CD14-positive monocyte (primary cell): ENCODE measurements around the gene SYNGR4. TPM values are rescaled to one million over a fixed set of nuclear protein-coding genes. Genes with fewer than 3 reads are reported as not detected.

Experiments
- DNase-seq, 3 donors: peaks; one replicate each; pipeline ENCODE4 v3.0.0-alpha.2; 2011 to 2022
- H2AFZ ChIP-seq: 2 replicates; pipeline ENCODE4 v1.6.0; 2012; ENCODE audit warnings: mild to moderate bottlenecking, low read depth, low read length, inconsistent platforms; ENCODE audit not compliant: insufficient read depth, poor library complexity, severe bottlenecking
- H3K27ac ChIP-seq, 2 donors: 1 replicate in 1 of 2; 2 replicates in 1 of 2; pipeline ENCODE4 v1.5.1; 2012 to 2013; ENCODE audit warnings: low read length in 2 of 2, control low read depth in 1 of 2, inconsistent platforms in 1 of 2, low read depth in 1 of 2, mild to moderate bottlenecking in 1 of 2
- H3K27me3 ChIP-seq, 2 donors: one replicate each; pipeline versions ENCODE4 v1.6.0 to v1.6.1; 2011 to 2013; ENCODE audit warnings: low read length in 2 of 2; ENCODE audit not compliant: control insufficient read depth in 2 of 2, insufficient read depth in 2 of 2
- H3K36me3 ChIP-seq, 2 donors: replicated peaks in 1 of 2; 1 replicate in 1 of 2; 2 replicates in 1 of 2; pipeline versions ENCODE4 v1.5.1 to v1.6.1; 2012 to 2013; ENCODE audit warnings: low read length in 2 of 2, control low read depth in 1 of 2, inconsistent platforms in 1 of 2, mild to moderate bottlenecking in 1 of 2; ENCODE audit not compliant: insufficient read depth in 2 of 2, control insufficient read depth in 1 of 2
- H3K4me1 ChIP-seq, 2 donors: 1 replicate in 1 of 2; 2 replicates in 1 of 2; pipeline versions ENCODE4 v1.5.1 to v1.6.1; 2012 to 2013; ENCODE audit warnings: low read length in 2 of 2, control low read depth in 1 of 2, inconsistent platforms in 1 of 2, mild to moderate bottlenecking in 1 of 2, moderate library complexity in 1 of 2; ENCODE audit not compliant: insufficient read depth in 2 of 2, control insufficient read depth in 1 of 2
- H3K4me2 ChIP-seq: replicated peaks from 2 replicates; pipeline ENCODE3; 2012; ENCODE audit warnings: low read length, moderate library complexity, mild to moderate bottlenecking; ENCODE audit not compliant: poor library complexity, severe bottlenecking; ENCODE audit errors: extremely low read depth
- H3K4me3 ChIP-seq, 3 experiments: fragments of 200-600 bp in 1 of 3; sonication (generic) in 1 of 3; replicated peaks in 1 of 3; 1 replicate in 2 of 3; 2 replicates in 1 of 3; pipeline ENCODE4 v1.5.1; 2011 to 2013; ENCODE audit warnings: low read length in 3 of 3, mild to moderate bottlenecking in 3 of 3, control low read depth in 2 of 3, low read depth in 2 of 3, inconsistent platforms in 1 of 3, moderate library complexity in 1 of 3
- H3K79me2 ChIP-seq: 2 replicates; pipeline ENCODE4 v1.6.0; 2012; ENCODE audit warnings: mild to moderate bottlenecking, control low read depth, inconsistent platforms, low read length, moderate library complexity; ENCODE audit not compliant: insufficient read depth
- H3K9ac ChIP-seq: 2 replicates; pipeline ENCODE4 v1.6.0; 2017; ENCODE audit warnings: low read length, mild to moderate bottlenecking; ENCODE audit not compliant: insufficient read depth, poor library complexity, severe bottlenecking
- H3K9me3 ChIP-seq, 2 donors: replicated peaks in 1 of 2; 1 replicate in 1 of 2; 2 replicates in 1 of 2; pipeline versions ENCODE4 v1.5.1 to v1.6.1; 2012 to 2013; ENCODE audit warnings: low read length in 2 of 2, control low read depth in 1 of 2; ENCODE audit not compliant: control insufficient read depth in 1 of 2, insufficient read depth in 1 of 2
- H4K20me1 ChIP-seq: 2 replicates; pipeline ENCODE4 v1.6.0; 2012; ENCODE audit warnings: mild to moderate bottlenecking, low read length, control low read depth, moderate library complexity; ENCODE audit not compliant: insufficient read depth
- H3K27ac Mint-ChIP-seq, 7 donors: one replicate each; pipeline ENCODE4 v1.8.0; 2020; ENCODE audit warnings: mild to moderate bottlenecking in 7 of 7, mixed read lengths in 7 of 7, moderate library complexity in 6 of 7, inconsistent platforms in 2 of 7
- H3K27me3 Mint-ChIP-seq, 3 donors: one replicate each; pipeline ENCODE4 v1.8.0; 2021 to 2022; ENCODE audit warnings: low read depth in 3 of 3, mild to moderate bottlenecking in 3 of 3, mixed read lengths in 3 of 3, moderate library complexity in 3 of 3, inconsistent platforms in 1 of 3
- H3K36me3 Mint-ChIP-seq, 2 donors: one replicate each; pipeline ENCODE4 v1.8.0; 2020; ENCODE audit warnings: mixed read lengths in 2 of 2, inconsistent platforms in 1 of 2, mild to moderate bottlenecking in 1 of 2
- H3K4me1 Mint-ChIP-seq: one replicate; pipeline ENCODE4 v1.8.0; 2020; ENCODE audit warnings: mild to moderate bottlenecking, mixed read lengths
- H3K4me3 Mint-ChIP-seq, 2 donors: one replicate each; pipeline ENCODE4 v1.8.0; 2020; ENCODE audit warnings: mild to moderate bottlenecking in 2 of 2, mixed read lengths in 2 of 2, moderate library complexity in 1 of 2
- H3K9me3 Mint-ChIP-seq, 7 donors: one replicate each; pipeline ENCODE4 v1.8.0; 2020 to 2022; ENCODE audit warnings: mixed read lengths in 7 of 7, mild to moderate bottlenecking in 6 of 7, moderate library complexity in 6 of 7, inconsistent platforms in 2 of 7
- CTCF ChIP-seq: fragments of 200-600 bp; IDR thresholded peaks from one replicate; pipeline ENCODE4 v1.8.0; 2022; ENCODE audit warnings: antibody characterized with exemption, mild to moderate bottlenecking
- WGBS: methylation state at CpG from one replicate; pipeline ENCODE4 v1.1.5; 2013; ENCODE audit warnings: missing lambda C conversion rate; ENCODE audit not compliant: insufficient coverage; 5-methylcytosine and 5-hydroxymethylcytosine counted together
- intact Hi-C, 2 donors: fragments of 100-400 bp; cut with micrococcal nuclease; formaldehyde crosslinking; loops; one replicate each; pipeline versions ENCODE4 v1.15.0 to v1.15.1; 2023
- polyA plus RNA-seq, 3 donors: library from polyadenylated mRNA; depleted of rRNA in 1 of 3; unstranded in 2 of 3; stranded (reverse) in 1 of 3; fragments of 300-500 nt in 2 of 3; fragments of >200 nt in 1 of 3; fragmentation: Illumina TruSeq in 2 of 3; gene quantifications; 1 replicate in 2 of 3; 2 replicates in 1 of 3; pipeline ENCODE4 v1.2.3, GENCODE V29; 2012 to 2021

Gene SYNGR4
- polyA plus RNA-seq, 3 donors, result not detected

GRCh38 chr19:48419158-48419920 lies 55.2 kb downstream of the SYNGR4 start:
- Histone ChIP-seq H3K27me3 (peaks cover 0 to 12% of the 10 kb centered on the region in 2 donors), H3K36me3 (no peaks in the 10 kb centered on the region), H3K9ac (no peak overlapping the region), H3K4me1 (peaks cover 24 to 32% of the 10 kb centered on the region in 2 donors), H4K20me1 (no peaks in the 10 kb centered on the region), H3K4me3 (peak overlapping the region in 1 of 3 experiments; percentile 52), H3K79me2 (no peaks in the 10 kb centered on the region), H2AFZ (peak overlapping the region; percentile 42), H3K27ac (no peak overlapping the region), H3K4me2 (peak overlapping the region; percentile 49), H3K9me3 (no peaks in the 10 kb centered on the region)
- TF ChIP-seq CTCF, result no peak
- peaks cover 10 to 24% (median 13%) of the 10 kb centered on the region in 3 donors for H3K27me3 Mint-ChIP-seq
- H3K9me3 Mint-ChIP-seq, result peaks cover 0 to 9% (median 1%) of the 10 kb centered on the region in 7 donors
- intact Hi-C loops, result no loop called here
- peak overlapping the region; percentile 75 to 92 for H3K4me3 Mint-ChIP-seq
- WGBS, result 60% methylated on average over 19 of the region's 31 CpGs
- peak; percentile 48 to 68 (median 65) for DNase-seq
- H3K27ac Mint-ChIP-seq, result peak overlapping the region in 6 of 7 donors; percentile 21 to 87 (median 56)
- H3K4me1 Mint-ChIP-seq, result peaks cover 29% of the 10 kb centered on the region
- H3K36me3 Mint-ChIP-seq, result peaks cover 0 to 4% of the 10 kb centered on the region in 2 donors

DNA sequence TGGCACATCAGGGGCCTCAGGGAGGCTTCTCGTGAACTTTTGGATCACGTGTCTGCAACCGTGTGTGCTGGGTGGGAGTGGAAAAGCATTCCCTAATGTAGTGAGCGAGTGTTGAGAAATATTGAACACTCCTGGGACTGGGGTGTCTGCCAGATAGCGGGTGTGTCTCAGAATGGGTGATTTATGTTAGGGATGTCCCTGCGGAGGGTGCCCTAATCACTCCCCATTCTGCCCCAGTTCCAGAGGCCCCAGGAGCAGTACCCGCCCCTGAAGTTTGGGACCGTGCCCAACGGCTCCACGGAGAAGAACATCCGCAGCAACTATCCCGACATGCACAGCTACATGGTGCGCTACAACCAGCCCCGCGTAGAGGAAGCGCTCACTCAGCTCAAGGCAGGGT lies 57.4 kb downstream of the SYNGR4 start:
- Mint-ChIP-seq H3K9me3 (peaks cover 0 to 1% (median 0%) of the 10 kb centered on the region in 7 donors), H3K4me3 (no peak overlapping the region), H3K27ac (peak overlapping the region in 1 of 7 donors; percentile 69), H3K4me1 (peaks cover 21% of the 10 kb centered on the region), H3K27me3 (peaks cover 3 to 7% (median 5%) of the 10 kb centered on the region in 3 donors), H3K36me3 (peaks cover 0 to 4% of the 10 kb centered on the region in 2 donors)
- Histone ChIP-seq H3K9ac (no peak overlapping the region), H4K20me1 (no peaks in the 10 kb centered on the region), H3K79me2 (no peaks in the 10 kb centered on the region), H3K9me3 (no peaks in the 10 kb centered on the region), H3K27me3 (no peaks in the 10 kb centered on the region), H3K4me1 (peaks cover 17 to 24% of the 10 kb centered on the region in 2 donors), H3K4me3 (no peak overlapping the region), H2AFZ (no peak overlapping the region), H3K27ac (no peak overlapping the region), H3K36me3 (no peaks in the 10 kb centered on the region), H3K4me2 (no peak overlapping the region)
- no peak for TF ChIP-seq CTCF
- intact Hi-C loops, result no loop called here
- DNase-seq, result no peak
- WGBS, result 92% methylated on average over 14 of the region's 16 CpGs
